Gastroesophageal sphincter (tissue), 4 donors: ENCODE measurements around the gene DIS3L. TPM values are rescaled to one million over a fixed set of nuclear protein-coding genes. Genes with fewer than 3 reads are reported as not detected.
"Not testable (repeated sequence)": the region's sequence is repeated elsewhere in the genome, so short reads cannot be mapped to it uniquely, and the experiment has no call there.

Experiments used
- ATAC-seq: fragments of 150-250 bp; one replicate; pipeline ENCODE4 v1.9.1; 2016; ENCODE audit warnings: mild to moderate bottlenecking, moderate library complexity
- H3K27ac ChIP-seq, 4 donors: fragments of 200-600 bp; sonication (generic) in 3 of 4; 1 replicate in 3 of 4; 2 replicates in 1 of 4; pipeline ENCODE4 v1.5.1; 2016 to 2019
- H3K27me3 ChIP-seq: fragments of 200-600 bp; sonication (generic); one replicate; pipeline ENCODE4 v1.5.1; 2019
- H3K36me3 ChIP-seq, 2 donors: fragments of 200-600 bp; sonication (generic); one replicate each; pipeline ENCODE4 v1.5.1; 2019; ENCODE audit warnings: control low read depth in 1 of 2
- H3K4me1 ChIP-seq, 3 donors: fragments of 200-600 bp; sonication (generic); 1 replicate in 2 of 3; 2 replicates in 1 of 3; pipeline ENCODE4 v1.5.1; 2016 to 2019; ENCODE audit warnings: control low read depth in 2 of 3
- H3K4me3 ChIP-seq, 2 donors: fragments of 200-600 bp; sonication (generic); one replicate each; pipeline ENCODE4 v1.5.1; 2019; ENCODE audit warnings: mild to moderate bottlenecking in 1 of 2, moderate library complexity in 1 of 2
- H3K9me3 ChIP-seq, 3 donors: fragments of 200-600 bp; sonication (generic); one replicate each; pipeline ENCODE4 v1.5.1; 2017 to 2019; ENCODE audit warnings: control low read depth in 2 of 3
- CTCF ChIP-seq, 4 experiments: fragments of 200-600 bp in 2 of 4; fragments of 450-650 bp in 2 of 4; sonication (generic) in 1 of 4; IDR thresholded peaks; one replicate each; pipeline ENCODE4 v1.5.1; 2017 to 2019; ENCODE audit warnings: antibody characterized with exemption in 4 of 4, mild to moderate bottlenecking in 2 of 4, moderate library complexity in 2 of 4
- EP300 ChIP-seq: sonication (generic); formaldehyde crosslinking; IDR thresholded peaks from one replicate; pipeline ENCODE4 v1.6.1; 2017; ENCODE audit warnings: antibody characterized with exemption, mild to moderate bottlenecking
- POLR2A ChIP-seq, 2 donors: fragments of 450-650 bp; IDR thresholded peaks; one replicate each; pipeline ENCODE4 v1.6.1; 2017; ENCODE audit warnings: antibody characterized with exemption in 2 of 2, mild to moderate bottlenecking in 2 of 2, moderate library complexity in 1 of 2
- POLR2AphosphoS5 ChIP-seq: sonication (generic); formaldehyde crosslinking; IDR thresholded peaks from one replicate; pipeline ENCODE4 v1.6.1; 2017; ENCODE audit warnings: antibody characterized with exemption
- WGBS, 2 donors: methylation state at CpG; one replicate each; pipeline ENCODE4 v1.1.5; 2018; ENCODE audit warnings: low coverage in 1 of 2; 5-methylcytosine and 5-hydroxymethylcytosine counted together
- total RNA-seq, 4 donors: library from RNA; depleted of rRNA; stranded (reverse); fragments of >200 nt; gene quantifications; one replicate each; pipeline ENCODE4 v1.1.0, GENCODE V29; 2016

The DIS3L gene
- total RNA-seq, 4 donors from 2014 or later: 33.9 to 40.0 (median 35.2) TPM

GRCh38 chr15:66356077-66356358, 62.6 kb downstream of the DIS3L start:
- Histone ChIP-seq H3K36me3 (peaks cover 0 to 20% of the 10 kb centered on the region in 2 donors), H3K27ac (peak overlapping the region; percentile 61 to 87 (median 82)), H3K4me1 (peaks cover 0 to 14% (median 0%) of the 10 kb centered on the region in 3 donors), H3K27me3 (no peaks in the 10 kb centered on the region), H3K4me3 (peak overlapping the region; percentile 58 to 61), H3K9me3 (no peaks in the 10 kb centered on the region)
- ATAC-seq: no peak
- WGBS, 2 donors: 0 to 2% methylated on average over 12 of the region's 12 CpGs
- TF ChIP-seq POLR2A (IDR thresholded peaks at IDR 0.05) (no peak), EP300 (no peak), CTCF (IDR thresholded peaks at IDR 0.05) (no peak), POLR2AphosphoS5 (no peak)

GRCh38 chr15:66356359-66357236, 63.2 kb downstream of the DIS3L start, which contains the start of gene TIPIN:
Gene TIPIN (minus strand): TSS chr15:66356685. CDS start chr15:66352947, 3,738 bp downstream.
- ATAC-seq: peak; percentile 99
- Histone ChIP-seq H3K27me3 (no peaks in the 10 kb centered on the region), H3K4me1 (peaks cover 0 to 14% (median 0%) of the 10 kb centered on the region in 3 donors), H3K9me3 (no peaks in the 10 kb centered on the region), H3K4me3 (peak within 1 kb of the TSS; percentile 58 to 61), H3K36me3 (peaks cover 0 to 14% of the 10 kb centered on the region in 2 donors), H3K27ac (peak within 1 kb of the TSS; percentile 61 to 87 (median 82))
- 6 to 9% methylated on average over 26 to 27 of the region's 51 CpGs for WGBS, 2 donors
- peak; percentile 75 for TF ChIP-seq POLR2AphosphoS5
- TF ChIP-seq EP300: no peak
- TF ChIP-seq POLR2A (IDR thresholded peaks at IDR 0.05): peak; percentile 41 to 42
- no peak for TF ChIP-seq CTCF (IDR thresholded peaks at IDR 0.05)

- 79 to 90% methylated on average over 6 to 7 of the region's 7 CpGs for WGBS, 2 donors
- H3K27me3 ChIP-seq: no peaks in the 10 kb centered on the region
Measured at GRCh38 chr15:66359740-66360139, 66.4 kb downstream of the DIS3L start.

GRCh38 chr15:66361745-66362460, 68.5 kb downstream of the DIS3L start:
- not testable (repeated sequence) for H3K4me3 ChIP-seq
- 81 to 86% methylated on average over 7 to 15 of the region's 15 CpGs for WGBS, 2 donors

More at GRCh38 chr15:66359740-66360139, 66.4 kb downstream of the DIS3L start:
- Histone ChIP-seq H3K36me3 (no peaks in the 10 kb centered on the region), H3K9me3 (no peaks in the 10 kb centered on the region), H3K4me3 (no peak overlapping the region), H3K27ac (no peak overlapping the region), H3K4me1 (peaks cover 0 to 14% (median 0%) of the 10 kb centered on the region in 3 donors)
- TF ChIP-seq POLR2AphosphoS5 (no peak), CTCF (IDR thresholded peaks at IDR 0.05) (no peak), POLR2A (IDR thresholded peaks at IDR 0.05) (no peak), EP300 (no peak)
- no peak for ATAC-seq

GRCh38 chr15:66362776-66363175, 69.4 kb downstream of the DIS3L start:
- Histone ChIP-seq H3K27ac (no peak overlapping the region), H3K4me1 (no peaks in the 10 kb centered on the region), H3K4me3 (no peak overlapping the region), H3K27me3 (no peaks in the 10 kb centered on the region), H3K36me3 (no peaks in the 10 kb centered on the region), H3K9me3 (no peaks in the 10 kb centered on the region)
- no peak for TF ChIP-seq EP300
- no peak for TF ChIP-seq POLR2A (IDR thresholded peaks at IDR 0.05)
- TF ChIP-seq CTCF (IDR thresholded peaks at IDR 0.05): no peak
- no peak for TF ChIP-seq POLR2AphosphoS5
- WGBS, 2 donors: 100% methylated on average over 1 of the region's 1 CpG; no CpG with 5 or more reads in 1 of the 2 donors
- ATAC-seq: no peak

More at GRCh38 chr15:66361745-66362460, 68.5 kb downstream of the DIS3L start:
- not testable (repeated sequence) for H3K27me3 ChIP-seq, H3K36me3 ChIP-seq, H3K4me1 ChIP-seq, H3K27ac ChIP-seq, ATAC-seq, H3K9me3 ChIP-seq
